ENCODE data around the gene SPIRE2. TPM values are rescaled to one million over a fixed set of nuclear protein-coding genes. Genes with fewer than 3 reads are reported as not detected.

SPIRE2 gene
- polyA plus RNA-seq, 1 donor from 2014 or later = 45.0 TPM

DNA sequence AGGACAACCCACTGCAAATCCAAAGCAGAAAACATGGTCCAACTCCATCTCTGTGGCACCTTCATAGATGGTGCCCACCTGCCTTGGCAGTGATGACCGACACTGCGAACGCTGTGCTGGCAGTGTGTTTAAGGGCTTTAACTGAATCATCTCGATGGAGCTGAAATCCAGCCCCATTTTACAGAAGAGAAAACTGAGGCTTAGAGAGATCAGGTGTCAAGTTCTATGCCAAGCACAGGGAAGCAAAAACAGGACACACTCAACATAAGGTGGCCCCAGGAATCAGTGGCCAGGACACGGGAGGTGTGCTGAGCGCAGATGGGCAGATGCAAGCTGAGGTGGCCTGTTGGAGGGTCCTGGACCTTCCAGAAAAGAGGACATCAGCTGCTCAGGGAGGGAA, 34.5 kb downstream of the SPIRE2 start:
- Histone ChIP-seq H4K20me1 (ENCODE audit: insufficient read depth) (no peaks in the 10 kb centered on the region), H3K9me3 (ENCODE audit: low read length) (peaks cover 1% of the 10 kb centered on the region), H3K27ac (ENCODE audit: low read length) (no peak overlapping the region), H3K9ac (ENCODE audit: low read length) (no peak overlapping the region), H3K36me3 (ENCODE audit: insufficient read depth, low read length) (peaks cover 13% of the 10 kb centered on the region), H3K9me2 (ENCODE audit: insufficient read depth, low read length) (no peaks in the 10 kb centered on the region), H2AFZ (ENCODE audit: low read depth, low read length) (no peak overlapping the region), H3K27me3 (ENCODE audit: insufficient read depth, low read depth, low read length) (no peaks in the 10 kb centered on the region), H3F3A (ENCODE audit: insufficient read depth, low read length, poor library complexity, severe bottlenecking) (no peaks in the 10 kb centered on the region), H3K4me3 (ENCODE audit: low read length) (no peak overlapping the region), H3K4me2 (ENCODE audit: low read length) (no peak overlapping the region), H3K79me2 (replicated peaks; ENCODE audit: insufficient read depth, low read length) (no peaks in the 10 kb centered on the region)
- TF ChIP-seq SMC3 (conservative IDR thresholded peaks at IDR 0.05; ENCODE audit: poor library complexity) (no peak), POLR2AphosphoS5 (IDR thresholded peaks at IDR 0.05) (no peak), EP300 (conservative IDR thresholded peaks at IDR 0.05; ENCODE audit: poor library complexity, severe bottlenecking) (no peak), RAD21 (conservative IDR thresholded peaks at IDR 0.05) (no peak), EZH2 (IDR thresholded peaks at IDR 0.05; ENCODE audit: borderline replicate concordance, insufficient read depth, low read length, poor library complexity, severe bottlenecking) (no peak), TAF1 (IDR thresholded peaks at IDR 0.05; ENCODE audit: low read depth) (no peak)
- TF ChIP-seq, protein P1, sequence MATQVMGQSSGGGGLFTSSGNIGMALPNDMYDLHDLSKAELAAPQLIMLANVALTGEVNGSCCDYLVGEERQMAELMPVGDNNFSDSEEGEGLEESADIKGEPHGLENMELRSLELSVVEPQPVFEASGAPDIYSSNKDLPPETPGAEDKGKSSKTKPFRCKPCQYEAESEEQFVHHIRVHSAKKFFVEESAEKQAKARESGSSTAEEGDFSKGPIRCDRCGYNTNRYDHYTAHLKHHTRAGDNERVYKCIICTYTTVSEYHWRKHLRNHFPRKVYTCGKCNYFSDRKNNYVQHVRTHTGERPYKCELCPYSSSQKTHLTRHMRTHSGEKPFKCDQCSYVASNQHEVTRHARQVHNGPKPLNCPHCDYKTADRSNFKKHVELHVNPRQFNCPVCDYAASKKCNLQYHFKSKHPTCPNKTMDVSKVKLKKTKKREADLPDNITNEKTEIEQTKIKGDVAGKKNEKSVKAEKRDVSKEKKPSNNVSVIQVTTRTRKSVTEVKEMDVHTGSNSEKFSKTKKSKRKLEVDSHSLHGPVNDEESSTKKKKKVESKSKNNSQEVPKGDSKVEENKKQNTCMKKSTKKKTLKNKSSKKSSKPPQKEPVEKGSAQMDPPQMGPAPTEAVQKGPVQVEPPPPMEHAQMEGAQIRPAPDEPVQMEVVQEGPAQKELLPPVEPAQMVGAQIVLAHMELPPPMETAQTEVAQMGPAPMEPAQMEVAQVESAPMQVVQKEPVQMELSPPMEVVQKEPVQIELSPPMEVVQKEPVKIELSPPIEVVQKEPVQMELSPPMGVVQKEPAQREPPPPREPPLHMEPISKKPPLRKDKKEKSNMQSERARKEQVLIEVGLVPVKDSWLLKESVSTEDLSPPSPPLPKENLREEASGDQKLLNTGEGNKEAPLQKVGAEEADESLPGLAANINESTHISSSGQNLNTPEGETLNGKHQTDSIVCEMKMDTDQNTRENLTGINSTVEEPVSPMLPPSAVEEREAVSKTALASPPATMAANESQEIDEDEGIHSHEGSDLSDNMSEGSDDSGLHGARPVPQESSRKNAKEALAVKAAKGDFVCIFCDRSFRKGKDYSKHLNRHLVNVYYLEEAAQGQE (IDR thresholded peaks at IDR 0.05; ENCODE audit: borderline replicate concordance) = no peak
- TF ChIP-seq, protein P2, sequence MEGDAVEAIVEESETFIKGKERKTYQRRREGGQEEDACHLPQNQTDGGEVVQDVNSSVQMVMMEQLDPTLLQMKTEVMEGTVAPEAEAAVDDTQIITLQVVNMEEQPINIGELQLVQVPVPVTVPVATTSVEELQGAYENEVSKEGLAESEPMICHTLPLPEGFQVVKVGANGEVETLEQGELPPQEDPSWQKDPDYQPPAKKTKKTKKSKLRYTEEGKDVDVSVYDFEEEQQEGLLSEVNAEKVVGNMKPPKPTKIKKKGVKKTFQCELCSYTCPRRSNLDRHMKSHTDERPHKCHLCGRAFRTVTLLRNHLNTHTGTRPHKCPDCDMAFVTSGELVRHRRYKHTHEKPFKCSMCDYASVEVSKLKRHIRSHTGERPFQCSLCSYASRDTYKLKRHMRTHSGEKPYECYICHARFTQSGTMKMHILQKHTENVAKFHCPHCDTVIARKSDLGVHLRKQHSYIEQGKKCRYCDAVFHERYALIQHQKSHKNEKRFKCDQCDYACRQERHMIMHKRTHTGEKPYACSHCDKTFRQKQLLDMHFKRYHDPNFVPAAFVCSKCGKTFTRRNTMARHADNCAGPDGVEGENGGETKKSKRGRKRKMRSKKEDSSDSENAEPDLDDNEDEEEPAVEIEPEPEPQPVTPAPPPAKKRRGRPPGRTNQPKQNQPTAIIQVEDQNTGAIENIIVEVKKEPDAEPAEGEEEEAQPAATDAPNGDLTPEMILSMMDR (IDR thresholded peaks at IDR 0.05; ENCODE audit: poor library complexity, severe bottlenecking) = no peak

DNA sequence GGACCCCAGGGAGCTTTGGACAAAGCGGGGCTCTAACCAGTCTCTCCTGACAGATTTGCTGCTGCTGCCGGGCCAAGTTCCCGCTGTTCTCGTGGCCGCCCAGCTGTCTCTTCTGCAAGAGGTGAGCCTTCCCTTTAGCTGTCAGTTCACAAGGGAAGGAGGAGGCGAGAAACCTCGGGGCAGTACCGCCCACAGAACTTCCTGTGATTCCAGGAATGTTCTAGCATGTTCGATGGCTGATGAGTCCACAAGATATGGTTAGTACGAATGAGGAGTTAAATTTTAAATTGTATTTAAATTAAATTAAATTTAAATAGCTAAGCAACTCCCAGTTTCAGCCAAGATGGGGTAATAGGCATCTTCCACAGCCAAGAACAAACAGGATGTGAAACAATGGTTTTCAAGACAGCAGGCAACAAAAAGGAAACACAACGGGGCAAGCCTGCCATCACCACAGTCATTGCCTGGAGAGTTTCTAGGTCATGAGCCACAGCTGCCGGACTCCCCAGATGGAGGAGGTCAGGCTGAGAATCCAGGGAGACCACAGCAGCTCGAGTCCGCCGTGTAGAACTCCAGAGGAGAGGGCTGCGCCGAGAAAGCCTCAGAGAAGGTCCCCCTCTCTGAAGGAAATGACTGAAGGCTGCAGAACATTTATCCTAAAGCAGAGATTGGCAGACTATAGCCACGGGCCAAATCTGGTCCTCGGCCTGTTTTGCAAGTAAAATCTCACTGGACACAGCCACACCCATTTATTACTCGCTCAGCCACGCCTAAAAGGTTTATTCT, 35.7 kb downstream of the SPIRE2 start:
- Histone ChIP-seq H3K9ac (ENCODE audit: low read length) (no peak overlapping the region), H3K4me3 (ENCODE audit: low read length) (no peak overlapping the region), H3K36me3 (ENCODE audit: insufficient read depth, low read length) (peaks cover 18% of the 10 kb centered on the region), H3K9me2 (ENCODE audit: insufficient read depth, low read length) (no peaks in the 10 kb centered on the region), H4K20me1 (ENCODE audit: insufficient read depth) (no peaks in the 10 kb centered on the region), H3K27ac (ENCODE audit: low read length) (no peak overlapping the region), H3K9me3 (ENCODE audit: low read length) (peaks cover 6% of the 10 kb centered on the region), H3K79me2 (replicated peaks; ENCODE audit: insufficient read depth, low read length) (no peaks in the 10 kb centered on the region), H3F3A (ENCODE audit: insufficient read depth, low read length, poor library complexity, severe bottlenecking) (no peaks in the 10 kb centered on the region), H3K4me2 (ENCODE audit: low read length) (no peak overlapping the region), H2AFZ (ENCODE audit: low read depth, low read length) (no peak overlapping the region), H3K27me3 (ENCODE audit: insufficient read depth, low read depth, low read length) (no peaks in the 10 kb centered on the region)
- TF ChIP-seq TAF1 (IDR thresholded peaks at IDR 0.05; ENCODE audit: low read depth) (no peak), MXI1 (conservative IDR thresholded peaks at IDR 0.05; ENCODE audit: poor library complexity, severe bottlenecking) (no peak), SMC3 (conservative IDR thresholded peaks at IDR 0.05; ENCODE audit: poor library complexity) (no peak), EP300 (conservative IDR thresholded peaks at IDR 0.05; ENCODE audit: poor library complexity, severe bottlenecking) (no peak), POLR2AphosphoS5 (IDR thresholded peaks at IDR 0.05) (no peak), RAD21 (conservative IDR thresholded peaks at IDR 0.05) (no peak), EZH2 (IDR thresholded peaks at IDR 0.05; ENCODE audit: borderline replicate concordance, insufficient read depth, low read length, poor library complexity, severe bottlenecking) (no peak)
- TF ChIP-seq, protein P1 (IDR thresholded peaks at IDR 0.05; ENCODE audit: borderline replicate concordance) = no peak
- TF ChIP-seq, protein P2 (IDR thresholded peaks at IDR 0.05; ENCODE audit: poor library complexity, severe bottlenecking) = no peak
